A549 (cell line): Measurements from ENCODE around the gene SLU7. TPM values are rescaled to one million over a fixed set of nuclear protein-coding genes. Genes with fewer than 3 reads are reported as not detected.

Source experiments
- ATAC-seq, 2 experiments: fragments of 200-7000 bp in 1 of 2; fragments of >200 bp in 1 of 2; cut with Nextera tagmentation in 1 of 2; cut with Tn5 transposase in 1 of 2; 3 replicates each; pipeline versions ENCODE4 v1.8.0 to v1.9.1; 2018 to 2020; ENCODE audit warnings: mild to moderate bottlenecking in 1 of 2, moderate library complexity in 1 of 2
- CTCF ChIA-PET: fragments of 300-600 bp; sonication (Branson Sonifier 250); formaldehyde crosslinking; extraction: SDS; loops from one replicate; lab custom pipeline; 2021; ENCODE audit warnings: antibody characterized with exemption, inconsistent platforms; lab: Yijun Ruan, JAX
- POLR2A ChIA-PET: fragments of 350-600 bp; formaldehyde crosslinking; extraction: SDS; loops from one replicate; lab custom pipeline; 2021; ENCODE audit warnings: antibody characterized with exemption, inconsistent platforms; lab: Yijun Ruan, JAX
- DNase-seq, 2 experiments: peaks; one replicate each; pipeline versions ENCODE4 v3.0.0 to v3.0.0-alpha.2; 2011 to 2016; ENCODE audit warnings: low read depth in 1 of 2, low spot score in 1 of 2
- FAIRE-seq: peaks from 2 replicates; lab custom pipeline; 2011; peaks lifted over from hg19 to GRCh38; lab: Jason Lieb, UNC
- H3K27ac ChIP-seq, 2 experiments: fragments of >200 bp; sonication (Bioruptor Twin); formaldehyde crosslinking; 3 replicates each; pipeline ENCODE4 v1.5.1; 2016 to 2017
- H3K4me1 ChIP-seq: fragments of >200 bp; sonication (Bioruptor Twin); formaldehyde crosslinking; 3 replicates; pipeline ENCODE4 v1.6.1; 2016
- H3K4me2 ChIP-seq: fragments of >200 bp; sonication (Bioruptor Twin); formaldehyde crosslinking; 3 replicates; pipeline ENCODE4 v1.6.1; 2016
- H3K4me3 ChIP-seq: fragments of >200 bp; sonication (Bioruptor Twin); formaldehyde crosslinking; 3 replicates; pipeline ENCODE4 v1.5.1; 2016
- H3K9me3 ChIP-seq: fragments of >200 bp; sonication (Bioruptor Twin); formaldehyde crosslinking; 3 replicates; pipeline ENCODE4 v1.6.1; 2016
- CBX2 ChIP-seq: fragments of 200-600 bp; sonication (generic); IDR thresholded peaks from 2 replicates; pipeline ENCODE4 v1.6.1; 2016; ENCODE audit warnings: low read depth, mild to moderate bottlenecking, borderline replicate concordance
- CBX8 ChIP-seq: fragments of 200-600 bp; sonication (generic); IDR thresholded peaks from 2 replicates; pipeline ENCODE4 v1.6.1; 2016
- CHD2 ChIP-seq: fragments of 150-350 bp; IDR thresholded peaks from 2 replicates; pipeline ENCODE4 v1.6.1; 2014; ENCODE audit warnings: low read length; ENCODE audit not compliant: partially characterized antibody
- CHD4 ChIP-seq: fragments of 200-600 bp; sonication (generic); IDR thresholded peaks from 2 replicates; pipeline ENCODE4 v1.6.1; 2016; ENCODE audit warnings: antibody characterized with exemption, mild to moderate bottlenecking, borderline replicate concordance
- EHMT2 ChIP-seq: fragments of 200-600 bp; sonication (generic); IDR thresholded peaks from 2 replicates; pipeline ENCODE4 v1.6.1; 2016; ENCODE audit warnings: antibody characterized with exemption, low read depth, mild to moderate bottlenecking, moderate library complexity
- FOSL2 ChIP-seq, 2 experiments: fragments of 450-650 bp in 1 of 2; fragments of >200 bp in 1 of 2; sonication (Bioruptor Twin) in 1 of 2; formaldehyde crosslinking; IDR thresholded peaks; 2 replicates each; pipeline versions ENCODE4 v1.5.0 to v1.6.1; 2016 to 2020; ENCODE audit warnings: mild to moderate bottlenecking in 1 of 2, moderate library complexity in 1 of 2
- HEYL ChIP-seq: fragments of 250-450 bp; sonication (Bioruptor Pico); IDR thresholded peaks from 2 replicates; pipeline ENCODE4 v1.8.0; 2021; ENCODE audit warnings: mild to moderate bottlenecking, moderate library complexity
- HOXB13 ChIP-seq: fragments of 250-450 bp; sonication (Bioruptor Pico); IDR thresholded peaks from 2 replicates; pipeline ENCODE4 v1.5.0; 2020; ENCODE audit warnings: low read depth, mild to moderate bottlenecking, moderate library complexity
- HOXB5 ChIP-seq: fragments of 250-450 bp; sonication (Bioruptor Pico); IDR thresholded peaks from 2 replicates; pipeline ENCODE4 v1.5.0; 2020; ENCODE audit warnings: mild to moderate bottlenecking, moderate library complexity
- JUN ChIP-seq, 2 experiments: fragments of >200 bp; sonication (Bioruptor Twin); formaldehyde crosslinking; IDR thresholded peaks; 2 replicates in 1 of 2; 3 replicates in 1 of 2; pipeline ENCODE4 v1.6.1; 2016 to 2017
- JUNB ChIP-seq: fragments of >200 bp; sonication (Bioruptor Twin); formaldehyde crosslinking; IDR thresholded peaks from 2 replicates; pipeline ENCODE4 v1.6.1; 2016
- KDM1A ChIP-seq: fragments of 200-600 bp; sonication (generic); IDR thresholded peaks from 2 replicates; pipeline ENCODE4 v1.6.1; 2016; ENCODE audit warnings: low read depth, mild to moderate bottlenecking
- KDM5A ChIP-seq: fragments of 200-600 bp; sonication (generic); IDR thresholded peaks from 2 replicates; pipeline ENCODE4 v1.6.1; 2016; ENCODE audit warnings: antibody characterized with exemption, mild to moderate bottlenecking
- NR3C1 ChIP-seq: fragments of >200 bp; sonication (Bioruptor Twin); formaldehyde crosslinking; IDR thresholded peaks from 3 replicates; pipeline ENCODE4 v1.6.1; 2017
- PHF8 ChIP-seq: fragments of 200-600 bp; sonication (generic); IDR thresholded peaks from 2 replicates; pipeline ENCODE4 v1.6.1; 2016; ENCODE audit warnings: low read depth, mild to moderate bottlenecking, antibody characterized with exemption, moderate library complexity, borderline replicate concordance
- POLR2A ChIP-seq: IDR thresholded peaks from 2 replicates; pipeline ENCODE4 v1.6.1; 2012; ENCODE audit warnings: mild to moderate bottlenecking, low read length
- RARB ChIP-seq: fragments of 250-450 bp; sonication (Bioruptor Pico); IDR thresholded peaks from 2 replicates; pipeline ENCODE4 v1.8.0; 2021; ENCODE audit warnings: mild to moderate bottlenecking, moderate library complexity
- RCOR1 ChIP-seq: fragments of 150-350 bp; IDR thresholded peaks from 2 replicates; pipeline ENCODE4 v1.6.1; 2014; ENCODE audit warnings: antibody characterized with exemption, low read length, low read depth
- RFX5 ChIP-seq: fragments of 450-650 bp; IDR thresholded peaks from 2 replicates; pipeline ENCODE4 v1.7.1; 2014; ENCODE audit warnings: antibody characterized with exemption, mild to moderate bottlenecking, moderate library complexity
- SREBF2 ChIP-seq: fragments of 450-650 bp; IDR thresholded peaks from 2 replicates; pipeline ENCODE4 v1.6.1; 2014; ENCODE audit warnings: mild to moderate bottlenecking, moderate library complexity
- TP53 ChIP-seq: fragments of 250-450 bp; sonication (Bioruptor Pico); IDR thresholded peaks from 2 replicates; pipeline ENCODE4 v1.5.0; 2021; ENCODE audit warnings: mild to moderate bottlenecking, moderate library complexity
- ZNF302 ChIP-seq: fragments of 250-450 bp; sonication (Bioruptor Pico); IDR thresholded peaks from 2 replicates; pipeline ENCODE4 v1.9.0; 2021; ENCODE audit warnings: inconsistent platforms, mild to moderate bottlenecking, moderate library complexity
- WGBS: methylation state at CpG from one replicate; pipeline ENCODE4 v1.1.6; 2017; ENCODE audit errors: missing lambda C conversion rate; 5-methylcytosine and 5-hydroxymethylcytosine counted together
- polyA plus RNA-seq, 4 experiments: library from polyadenylated mRNA; depleted of rRNA in 3 of 4; stranded (reverse); fragments of >200 nt; fragmentation: RNase III in 1 of 4; extraction: RNeasy Plus Mini Kit Qiagen cat#74134 plus additional on column Dnase treatment in 1 of 4; gene quantifications; 2 replicates in 3 of 4; 3 replicates in 1 of 4; pipeline ENCODE4 v1.2.3, GENCODE V29; 2011 to 2017
- TF ChIP-seq, protein P1 (sequence below): fragments of 250-450 bp; sonication (Bioruptor Pico); IDR thresholded peaks from 2 replicates; pipeline ENCODE4 v1.5.0; 2020; ENCODE audit warnings: low read depth, mild to moderate bottlenecking, moderate library complexity
- TF ChIP-seq, protein P2 (sequence below): fragments of 150-350 bp; IDR thresholded peaks from 2 replicates; pipeline ENCODE4 v1.6.1; 2014; ENCODE audit warnings: low read depth, mild to moderate bottlenecking, low read length
- TF ChIP-seq, protein P3 (sequence below): fragments of >200 bp; sonication (Bioruptor Twin); formaldehyde crosslinking; IDR thresholded peaks from 2 replicates; pipeline ENCODE4 v1.6.1; 2016
- TF ChIP-seq, protein P4 (sequence below): IDR thresholded peaks from 2 replicates; pipeline ENCODE4 v1.6.1; 2012
- TF ChIP-seq, protein P5 (sequence below): fragments of 450-650 bp; IDR thresholded peaks from 2 replicates; pipeline ENCODE4 v1.6.1; 2014; ENCODE audit warnings: antibody characterized with exemption
- TF ChIP-seq, protein P6 (sequence below): IDR thresholded peaks from 2 replicates; pipeline ENCODE4 v1.6.1; 2012; ENCODE audit warnings: low read depth, borderline replicate concordance
- TF ChIP-seq, protein P7 (sequence below): fragments of 250-450 bp; sonication (Bioruptor Pico); IDR thresholded peaks from 2 replicates; pipeline ENCODE4 v1.5.0; 2021; ENCODE audit warnings: mild to moderate bottlenecking, moderate library complexity, borderline replicate concordance

Gene SLU7
- polyA plus RNA-seq, 2 of the 4 experiments (the other 2 are of a cell fraction): 67.0 to 75.5 TPM

DNA sequence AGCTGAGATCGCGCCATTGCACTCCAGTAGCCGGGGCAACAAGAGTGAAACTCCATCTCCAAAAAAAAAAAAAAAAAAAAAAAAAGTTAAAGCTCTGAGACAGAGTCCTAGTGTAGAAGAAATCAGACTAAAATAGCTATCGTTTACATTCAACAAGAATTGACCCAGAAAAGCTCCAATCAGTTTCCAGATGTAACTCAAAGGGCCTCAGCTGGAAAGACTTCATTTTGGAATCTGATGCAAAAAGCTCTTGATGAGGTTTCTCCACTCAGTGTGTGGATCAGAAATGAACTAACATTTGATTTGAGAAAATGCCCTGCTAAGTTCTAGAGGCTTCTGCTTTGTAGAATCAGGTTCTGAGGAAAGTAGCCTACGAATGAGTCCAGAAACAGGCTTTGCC is 41.2 kb downstream of the SLU7 start:
- ATAC-seq: no peak
- CTCF ChIA-PET: interaction anchor here (1.1 to 5.7 kb wide), 4 partner anchors 13 to 356 kb away, joined by 3 to 22 read pairs (median 4); no protein-coding TSS in a partner anchor
- no peak for DNase-seq
- H3K27ac ChIP-seq: no peak overlapping the region
- no peak overlapping the region for H3K4me2 ChIP-seq
- FAIRE-seq: no peak
- no peaks in the 10 kb centered on the region for H3K4me1 ChIP-seq
- no peak overlapping the region for H3K4me3 ChIP-seq
- POLR2A ChIA-PET: no interaction called here
- no peaks in the 10 kb centered on the region for H3K9me3 ChIP-seq
- no peak for TF ChIP-seq POLR2A
- no peak for TF ChIP-seq CBX8
- TF ChIP-seq JUN (IDR thresholded peaks at IDR 0.05): no peak
- no peak for TF ChIP-seq FOSL2 (IDR thresholded peaks at IDR 0.05)
- no peak for TF ChIP-seq FOSL2 (CRISPR knock-in tag; IDR thresholded peaks at IDR 0.05)
- TF ChIP-seq, all 56 proteins: peak for 0
- 86% methylated on average over 5 of the region's 5 CpGs for WGBS

DNA sequence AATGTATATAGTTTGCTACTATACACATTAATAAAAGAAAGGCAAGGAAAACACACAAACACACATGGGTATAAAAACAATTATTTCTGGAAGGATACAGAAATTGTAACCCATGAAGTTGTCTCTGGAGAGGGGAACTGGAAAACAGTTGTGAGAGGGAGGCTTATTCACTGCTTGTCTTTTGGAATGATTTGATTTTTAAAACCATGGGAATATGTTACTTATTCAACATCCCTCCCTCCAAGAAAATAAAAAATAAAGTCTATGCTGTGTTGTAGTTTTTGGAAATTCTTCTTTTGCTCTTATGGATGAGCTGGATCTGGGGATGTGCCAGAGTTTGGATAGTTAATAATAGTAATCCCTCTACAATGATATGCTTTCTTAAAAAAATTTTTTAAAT is 42.5 kb downstream of the SLU7 start:
- CTCF ChIA-PET: interaction anchor here (1.3 to 5.7 kb wide), 4 partner anchors 14 to 295 kb away, joined by 4 to 22 read pairs (median 6); no protein-coding TSS in a partner anchor
- no peak for DNase-seq
- Histone ChIP-seq H3K4me2 (no peak overlapping the region), H3K4me1 (no peaks in the 10 kb centered on the region), H3K9me3 (no peaks in the 10 kb centered on the region), H3K4me3 (no peak overlapping the region), H3K27ac (no peak overlapping the region)
- no peak for ATAC-seq
- FAIRE-seq: no peak
- POLR2A ChIA-PET: no interaction called here
- no peak for TF ChIP-seq TP53 (CRISPR knock-in tag)
- TF ChIP-seq, protein P1, sequence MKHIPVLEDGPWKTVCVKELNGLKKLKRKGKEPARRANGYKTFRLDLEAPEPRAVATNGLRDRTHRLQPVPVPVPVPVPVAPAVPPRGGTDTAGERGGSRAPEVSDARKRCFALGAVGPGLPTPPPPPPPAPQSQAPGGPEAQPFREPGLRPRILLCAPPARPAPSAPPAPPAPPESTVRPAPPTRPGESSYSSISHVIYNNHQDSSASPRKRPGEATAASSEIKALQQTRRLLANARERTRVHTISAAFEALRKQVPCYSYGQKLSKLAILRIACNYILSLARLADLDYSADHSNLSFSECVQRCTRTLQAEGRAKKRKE (CRISPR knock-in tag): no peak
- TF ChIP-seq HOXB5 (CRISPR knock-in tag): no peak
- no peak for TF ChIP-seq JUNB
- no peak for TF ChIP-seq EHMT2
- no peak for TF ChIP-seq FOSL2 (IDR thresholded peaks at IDR 0.05)
- TF ChIP-seq FOSL2 (CRISPR knock-in tag; IDR thresholded peaks at IDR 0.05): no peak
- TF ChIP-seq RFX5: no peak
- TF ChIP-seq PHF8: no peak
- no peak for TF ChIP-seq CBX2
- TF ChIP-seq HEYL (CRISPR knock-in tag): no peak

DNA sequence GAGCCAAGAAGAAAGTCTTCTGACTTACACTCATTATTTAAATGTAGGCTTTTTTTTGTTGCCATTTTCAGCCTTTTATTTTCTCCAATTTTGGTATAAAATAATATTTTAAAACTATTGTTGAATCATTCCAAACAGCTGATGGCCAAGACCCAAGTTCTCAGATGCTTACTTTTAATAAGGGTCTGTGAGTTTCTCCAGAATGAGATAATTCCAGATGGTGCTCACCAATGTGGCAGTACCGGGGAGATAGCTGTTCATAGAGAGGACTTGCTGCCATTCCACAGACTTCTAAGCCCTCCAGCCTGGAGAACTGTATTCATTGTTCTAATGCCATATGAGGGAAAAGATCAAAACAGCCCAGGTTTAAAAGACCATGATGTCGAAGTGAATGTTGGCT is 43.2 kb downstream of the SLU7 start:
- Histone ChIP-seq H3K4me2 (no peak overlapping the region), H3K4me1 (no peaks in the 10 kb centered on the region), H3K27ac (no peak overlapping the region), H3K4me3 (no peak overlapping the region), H3K9me3 (no peaks in the 10 kb centered on the region)
- ChIA-PET POLR2A (no interaction called here), CTCF (interaction anchor here (1.3 to 5.7 kb wide), 3 partner anchors 15 to 294 kb away, joined by 4 to 22 read pairs (median 7); no protein-coding TSS in a partner anchor)
- WGBS: 0% methylated on average over 2 of the region's 2 CpGs
- FAIRE-seq: no peak
- ATAC-seq: no peak
- DNase-seq: no peak
- TF ChIP-seq, protein P2, sequence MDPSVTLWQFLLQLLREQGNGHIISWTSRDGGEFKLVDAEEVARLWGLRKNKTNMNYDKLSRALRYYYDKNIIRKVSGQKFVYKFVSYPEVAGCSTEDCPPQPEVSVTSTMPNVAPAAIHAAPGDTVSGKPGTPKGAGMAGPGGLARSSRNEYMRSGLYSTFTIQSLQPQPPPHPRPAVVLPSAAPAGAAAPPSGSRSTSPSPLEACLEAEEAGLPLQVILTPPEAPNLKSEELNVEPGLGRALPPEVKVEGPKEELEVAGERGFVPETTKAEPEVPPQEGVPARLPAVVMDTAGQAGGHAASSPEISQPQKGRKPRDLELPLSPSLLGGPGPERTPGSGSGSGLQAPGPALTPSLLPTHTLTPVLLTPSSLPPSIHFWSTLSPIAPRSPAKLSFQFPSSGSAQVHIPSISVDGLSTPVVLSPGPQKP: no peak
- TF ChIP-seq POLR2A (no peak), KDM1A (no peak), RCOR1 (no peak), CHD4 (no peak), FOSL2 (IDR thresholded peaks at IDR 0.05) (no peak), FOSL2 (CRISPR knock-in tag; IDR thresholded peaks at IDR 0.05) (no peak), RARB (no peak), SREBF2 (no peak), NR3C1 (no peak), KDM5A (no peak), CHD2 (no peak), HOXB13 (CRISPR knock-in tag) (no peak), ZNF302 (CRISPR knock-in tag) (no peak), CBX2 (no peak)
- TF ChIP-seq, protein P3, sequence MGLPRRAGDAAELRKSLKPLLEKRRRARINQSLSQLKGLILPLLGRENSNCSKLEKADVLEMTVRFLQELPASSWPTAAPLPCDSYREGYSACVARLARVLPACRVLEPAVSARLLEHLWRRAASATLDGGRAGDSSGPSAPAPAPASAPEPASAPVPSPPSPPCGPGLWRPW: no peak
- TF ChIP-seq, protein P4, sequence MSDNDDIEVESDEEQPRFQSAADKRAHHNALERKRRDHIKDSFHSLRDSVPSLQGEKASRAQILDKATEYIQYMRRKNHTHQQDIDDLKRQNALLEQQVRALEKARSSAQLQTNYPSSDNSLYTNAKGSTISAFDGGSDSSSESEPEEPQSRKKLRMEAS: no peak
- TF ChIP-seq, protein P5, sequence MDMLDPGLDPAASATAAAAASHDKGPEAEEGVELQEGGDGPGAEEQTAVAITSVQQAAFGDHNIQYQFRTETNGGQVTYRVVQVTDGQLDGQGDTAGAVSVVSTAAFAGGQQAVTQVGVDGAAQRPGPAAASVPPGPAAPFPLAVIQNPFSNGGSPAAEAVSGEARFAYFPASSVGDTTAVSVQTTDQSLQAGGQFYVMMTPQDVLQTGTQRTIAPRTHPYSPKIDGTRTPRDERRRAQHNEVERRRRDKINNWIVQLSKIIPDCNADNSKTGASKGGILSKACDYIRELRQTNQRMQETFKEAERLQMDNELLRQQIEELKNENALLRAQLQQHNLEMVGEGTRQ: no peak
- TF ChIP-seq, protein P6, sequence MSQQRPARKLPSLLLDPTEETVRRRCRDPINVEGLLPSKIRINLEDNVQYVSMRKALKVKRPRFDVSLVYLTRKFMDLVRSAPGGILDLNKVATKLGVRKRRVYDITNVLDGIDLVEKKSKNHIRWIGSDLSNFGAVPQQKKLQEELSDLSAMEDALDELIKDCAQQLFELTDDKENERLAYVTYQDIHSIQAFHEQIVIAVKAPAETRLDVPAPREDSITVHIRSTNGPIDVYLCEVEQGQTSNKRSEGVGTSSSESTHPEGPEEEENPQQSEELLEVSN: no peak
- TF ChIP-seq, protein P7, sequence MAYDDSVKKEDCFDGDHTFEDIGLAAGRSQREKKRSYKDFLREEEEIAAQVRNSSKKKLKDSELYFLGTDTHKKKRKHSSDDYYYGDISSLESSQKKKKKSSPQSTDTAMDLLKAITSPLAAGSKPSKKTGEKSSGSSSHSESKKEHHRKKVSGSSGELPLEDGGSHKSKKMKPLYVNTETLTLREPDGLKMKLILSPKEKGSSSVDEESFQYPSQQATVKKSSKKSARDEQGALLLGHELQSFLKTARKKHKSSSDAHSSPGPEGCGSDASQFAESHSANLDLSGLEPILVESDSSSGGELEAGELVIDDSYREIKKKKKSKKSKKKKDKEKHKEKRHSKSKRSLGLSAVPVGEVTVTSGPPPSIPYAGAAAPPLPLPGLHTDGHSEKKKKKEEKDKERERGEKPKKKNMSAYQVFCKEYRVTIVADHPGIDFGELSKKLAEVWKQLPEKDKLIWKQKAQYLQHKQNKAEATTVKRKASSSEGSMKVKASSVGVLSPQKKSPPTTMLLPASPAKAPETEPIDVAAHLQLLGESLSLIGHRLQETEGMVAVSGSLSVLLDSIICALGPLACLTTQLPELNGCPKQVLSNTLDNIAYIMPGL (CRISPR knock-in tag): no peak
